ENCODE results near the gene PSMB2. TPM values are rescaled to one million over a fixed set of nuclear protein-coding genes. Genes with fewer than 3 reads are reported as not detected.

The PSMB2 gene
- total and polyA plus RNA-seq, 9 donors: 16.7 to 88.7 (median 36.9) TPM

DNA sequence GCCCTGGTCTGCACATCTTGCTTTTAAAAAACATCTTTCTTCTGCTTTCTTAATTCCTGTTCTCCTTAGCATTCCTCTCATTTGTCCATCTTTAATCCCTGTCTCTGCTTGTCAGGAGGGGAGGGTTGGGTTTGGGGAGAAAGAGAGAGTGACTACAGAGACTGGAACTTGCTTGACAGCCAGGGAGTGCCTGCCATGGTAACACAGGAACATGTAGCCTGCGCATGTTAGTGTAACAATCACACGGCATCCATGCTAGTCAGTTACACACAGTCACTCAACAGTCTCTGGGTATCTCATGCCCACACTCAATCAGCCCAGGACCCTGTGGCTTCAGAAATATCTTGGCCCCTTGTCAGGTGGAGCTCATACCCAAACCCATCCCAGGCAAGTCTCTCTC, 69.0 kb downstream of the PSMB2 start:
- no peak for DNase-seq
- Histone ChIP-seq H3K36me3 (no peaks in the 10 kb centered on the region), H3K27me3 (no peaks in the 10 kb centered on the region), H3K9me3 (no peaks in the 10 kb centered on the region), H3K27ac (no peak overlapping the region), H3K4me1 (ENCODE audit: insufficient read depth) (peaks cover 7% of the 10 kb centered on the region), H3K4me3 (no peak overlapping the region)
- TF ChIP-seq, protein P1, sequence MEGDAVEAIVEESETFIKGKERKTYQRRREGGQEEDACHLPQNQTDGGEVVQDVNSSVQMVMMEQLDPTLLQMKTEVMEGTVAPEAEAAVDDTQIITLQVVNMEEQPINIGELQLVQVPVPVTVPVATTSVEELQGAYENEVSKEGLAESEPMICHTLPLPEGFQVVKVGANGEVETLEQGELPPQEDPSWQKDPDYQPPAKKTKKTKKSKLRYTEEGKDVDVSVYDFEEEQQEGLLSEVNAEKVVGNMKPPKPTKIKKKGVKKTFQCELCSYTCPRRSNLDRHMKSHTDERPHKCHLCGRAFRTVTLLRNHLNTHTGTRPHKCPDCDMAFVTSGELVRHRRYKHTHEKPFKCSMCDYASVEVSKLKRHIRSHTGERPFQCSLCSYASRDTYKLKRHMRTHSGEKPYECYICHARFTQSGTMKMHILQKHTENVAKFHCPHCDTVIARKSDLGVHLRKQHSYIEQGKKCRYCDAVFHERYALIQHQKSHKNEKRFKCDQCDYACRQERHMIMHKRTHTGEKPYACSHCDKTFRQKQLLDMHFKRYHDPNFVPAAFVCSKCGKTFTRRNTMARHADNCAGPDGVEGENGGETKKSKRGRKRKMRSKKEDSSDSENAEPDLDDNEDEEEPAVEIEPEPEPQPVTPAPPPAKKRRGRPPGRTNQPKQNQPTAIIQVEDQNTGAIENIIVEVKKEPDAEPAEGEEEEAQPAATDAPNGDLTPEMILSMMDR (IDR thresholded peaks at IDR 0.05): no peak
- TF ChIP-seq EP300 (IDR thresholded peaks at IDR 0.05) (no peak), POLR2A (IDR thresholded peaks at IDR 0.05) (no peak)
- intact Hi-C loops (cut with DNase I): loop anchor here in 1 of 4 donors (5.0 kb wide), 1 partner anchor 155 kb away; no protein-coding TSS in a partner anchor
- WGBS, 3 donors: 88 to 97% (median 95%) methylated on average over 2 of the region's 2 CpGs

DNA sequence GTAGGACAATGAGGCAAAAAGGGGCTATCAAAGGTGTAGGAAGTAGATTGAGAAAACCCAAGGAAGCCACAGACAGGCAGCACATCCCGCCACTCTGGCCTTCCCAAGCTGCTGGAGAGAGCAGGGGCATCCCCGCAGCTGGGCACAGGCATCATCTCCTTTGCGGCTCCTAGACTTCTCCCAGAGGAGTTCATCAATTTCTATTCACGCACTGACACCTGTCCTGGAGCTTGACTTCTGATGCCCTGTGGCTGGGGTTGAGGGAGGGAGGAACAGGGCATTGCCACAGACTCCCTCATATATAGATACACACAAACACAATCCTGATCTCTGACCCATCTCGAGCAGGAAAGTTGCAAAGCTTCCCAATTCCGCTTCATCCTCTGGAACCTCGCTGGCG, 70.1 kb downstream of the PSMB2 start:
- Histone ChIP-seq H3K36me3 (no peaks in the 10 kb centered on the region), H3K4me3 (no peak overlapping the region), H3K27ac (no peak overlapping the region), H3K9me3 (no peaks in the 10 kb centered on the region), H3K4me1 (ENCODE audit: insufficient read depth) (peaks cover 6% of the 10 kb centered on the region), H3K27me3 (no peaks in the 10 kb centered on the region)
- TF ChIP-seq POLR2A (IDR thresholded peaks at IDR 0.05): no peak
- TF ChIP-seq, protein P1 (IDR thresholded peaks at IDR 0.05): no peak
- no peak for TF ChIP-seq EP300 (IDR thresholded peaks at IDR 0.05)
- intact Hi-C loops (cut with DNase I): loop anchor here in 1 of 4 donors (5.0 kb wide), 1 partner anchor 156 kb away; no protein-coding TSS in a partner anchor
- no peak for DNase-seq
- WGBS, 3 donors: 91 to 93% (median 92%) methylated on average over 8 of the region's 8 CpGs

DNA sequence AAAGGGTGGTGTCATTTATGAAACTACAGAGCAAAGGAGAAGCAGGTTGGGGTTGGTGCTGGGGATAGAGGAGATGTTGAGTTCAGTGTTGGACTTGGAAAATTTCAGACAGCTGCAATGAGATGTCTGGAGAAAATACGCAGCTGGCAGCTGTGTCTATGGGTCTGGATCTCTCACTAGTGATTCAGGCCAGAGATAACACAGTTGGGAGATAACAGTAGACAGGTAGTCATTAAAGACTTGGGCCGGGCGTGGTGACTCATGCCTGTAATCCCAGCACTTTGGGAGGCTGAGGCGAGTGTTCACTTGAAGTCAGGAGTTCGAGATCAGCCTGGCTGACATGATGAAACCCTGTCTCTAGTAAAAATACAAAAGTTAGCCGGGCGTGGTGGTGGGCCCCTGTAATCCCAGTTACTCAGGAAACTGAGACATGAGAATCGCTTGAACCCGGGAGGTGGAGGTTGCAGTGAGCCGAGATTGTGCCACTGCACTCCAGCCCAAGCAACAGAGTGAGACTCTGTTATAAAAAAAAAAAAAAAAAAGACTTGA, 70.7 kb downstream of the PSMB2 start:
- Histone ChIP-seq H3K4me3 (no peak overlapping the region), H3K36me3 (no peaks in the 10 kb centered on the region), H3K4me1 (ENCODE audit: insufficient read depth) (peaks cover 6% of the 10 kb centered on the region), H3K27ac (no peak overlapping the region), H3K27me3 (no peaks in the 10 kb centered on the region), H3K9me3 (no peaks in the 10 kb centered on the region)
- intact Hi-C loops (cut with DNase I): loop anchor here in 1 of 4 donors (5.0 kb wide), 1 partner anchor 157 kb away; no protein-coding TSS in a partner anchor
- TF ChIP-seq EP300 (IDR thresholded peaks at IDR 0.05) (no peak), POLR2A (IDR thresholded peaks at IDR 0.05) (no peak)
- TF ChIP-seq, protein P1 (IDR thresholded peaks at IDR 0.05): no peak
- no peak for DNase-seq
- WGBS, 3 donors: 87 to 93% (median 91%) methylated on average over 10 of the region's 10 CpGs

DNA sequence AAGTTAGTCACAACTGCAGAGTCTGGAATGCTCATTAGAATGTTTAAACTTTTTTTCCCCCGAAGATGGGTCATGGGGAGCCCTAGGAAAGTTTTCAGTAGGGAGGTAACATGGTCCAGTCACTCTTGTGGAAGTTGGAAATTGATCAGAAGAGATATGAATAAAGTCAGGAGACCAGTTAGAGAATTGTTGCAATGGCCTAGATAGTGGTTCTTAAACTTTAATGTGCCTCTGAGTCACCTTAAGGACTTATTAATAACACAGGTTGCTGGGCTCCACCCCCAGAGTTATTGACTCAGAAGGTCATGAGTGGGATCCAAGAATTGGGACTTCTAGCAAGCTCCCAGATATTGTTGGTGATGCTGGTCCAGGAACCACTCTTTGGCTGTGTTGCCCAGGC, 71.4 kb downstream of the PSMB2 start:
- Histone ChIP-seq H3K4me3 (no peak overlapping the region), H3K9me3 (no peaks in the 10 kb centered on the region), H3K36me3 (no peaks in the 10 kb centered on the region), H3K4me1 (ENCODE audit: insufficient read depth) (peaks cover 6% of the 10 kb centered on the region), H3K27me3 (no peaks in the 10 kb centered on the region), H3K27ac (no peak overlapping the region)
- intact Hi-C loops (cut with DNase I): loop anchor here (2.0 to 10.0 kb wide), 4 partner anchors 118 to 375 kb away; partner anchors contain the start of gene SFPQ (in 1 of the 4)
- 59 to 89% (median 81%) methylated on average over 1 of the region's 1 CpG for WGBS, 3 donors
- no peak for DNase-seq
- TF ChIP-seq, protein P1 (IDR thresholded peaks at IDR 0.05): no peak
- TF ChIP-seq POLR2A (IDR thresholded peaks at IDR 0.05) (no peak), EP300 (IDR thresholded peaks at IDR 0.05) (no peak)

Measured in ovary (tissue), 9 donors.